ENCODE results near the gene CENPE. TPM values are rescaled to one million over a fixed set of nuclear protein-coding genes. Genes with fewer than 3 reads are reported as not detected.

Gene CENPE
- total RNA-seq, 2 donors from 2014 or later, result 0.16 to 3.0 TPM

- TF ChIP-seq CTCF (IDR thresholded peaks at IDR 0.05), result peak; percentile 57 to 90
- peak within 1 kb of the TSS; percentile 54 to 70 for H3K27ac ChIP-seq
- DNase-seq (ENCODE audit: low spot score), result peak; percentile 71
Measured at GRCh38 chr4:103099691-103100392, 98.3 kb downstream of the CENPE start, which contains the start of gene BDH2. BDH2 (minus strand) TSS chr4:103099834; CDS start chr4:103096254, 3,580 bp downstream.

DNA sequence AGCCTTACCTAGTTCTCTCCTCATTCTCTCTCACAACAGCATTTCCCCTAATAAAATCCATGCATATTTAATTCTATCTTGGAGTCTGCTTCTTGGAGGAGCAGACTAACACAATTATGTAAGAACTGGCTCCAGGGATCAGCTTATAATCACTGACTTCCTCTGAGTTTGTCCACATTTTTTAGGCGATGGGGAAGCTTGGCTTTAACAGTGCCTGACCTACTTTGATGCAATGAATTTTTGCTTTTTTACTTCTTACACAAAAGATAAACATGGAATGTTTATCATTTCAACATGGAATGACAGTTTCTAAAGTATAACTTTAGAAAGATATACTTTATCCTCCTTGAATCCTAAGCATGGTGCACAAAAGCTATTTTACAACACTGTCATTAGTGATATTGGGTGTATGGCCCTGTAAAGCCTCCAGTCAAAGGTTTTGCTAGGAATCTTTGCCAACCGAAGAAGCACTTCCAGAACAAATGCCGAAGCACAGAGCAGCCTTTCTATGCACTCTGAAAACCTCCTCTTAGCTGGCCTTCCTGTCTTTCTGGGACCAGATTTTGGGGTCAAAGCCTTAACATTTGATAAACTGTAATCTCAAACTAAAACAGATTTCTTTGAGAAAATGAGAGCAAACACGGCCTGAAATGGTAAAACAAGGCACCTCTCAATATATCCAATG, 99.2 kb downstream of the CENPE start:
- H3K36me3 ChIP-seq, result peaks cover 1% of the 10 kb centered on the region
- H3K4me3 ChIP-seq, result peak overlapping the region; percentile 36 to 51
- no peak for DNase-seq (ENCODE audit: low spot score)
- H3K4me1 ChIP-seq, result peaks cover 0 to 21% of the 10 kb centered on the region in 2 donors
- no peaks in the 10 kb centered on the region for H3K27me3 ChIP-seq
- no peaks in the 10 kb centered on the region for H3K9me3 ChIP-seq
- TF ChIP-seq CTCF (IDR thresholded peaks at IDR 0.05), result no peak
- H3K27ac ChIP-seq, result peak overlapping the region; percentile 54 to 70

More at GRCh38 chr4:103099691-103100392, 98.3 kb downstream of the CENPE start, which contains the start of gene BDH2:
- H3K4me3 ChIP-seq, result peak within 1 kb of the TSS; percentile 36 to 51
- no peaks in the 10 kb centered on the region for H3K27me3 ChIP-seq
- H3K9me3 ChIP-seq, result no peaks in the 10 kb centered on the region
- no peaks in the 10 kb centered on the region for H3K36me3 ChIP-seq
- peaks cover 0 to 21% of the 10 kb centered on the region in 2 donors for H3K4me1 ChIP-seq

GRCh38 chr4:103098341-103098740, 99.8 kb downstream of the CENPE start:
- peaks cover 0 to 21% of the 10 kb centered on the region in 2 donors for H3K4me1 ChIP-seq
- no peak for TF ChIP-seq CTCF (IDR thresholded peaks at IDR 0.05)

GRCh38 chr4:103097112-103097511, 101.0 kb downstream of the CENPE start:
- no peak for DNase-seq (ENCODE audit: low spot score)
- no peaks in the 10 kb centered on the region for H3K9me3 ChIP-seq
- peaks cover 3% of the 10 kb centered on the region for H3K36me3 ChIP-seq
- no peaks in the 10 kb centered on the region for H3K27me3 ChIP-seq
- no peak overlapping the region for H3K27ac ChIP-seq
- H3K4me3 ChIP-seq, result no peak overlapping the region
- H3K4me1 ChIP-seq, result peaks cover 0 to 21% of the 10 kb centered on the region in 2 donors
- TF ChIP-seq CTCF (IDR thresholded peaks at IDR 0.05), result no peak

More at GRCh38 chr4:103098341-103098740, 99.8 kb downstream of the CENPE start:
- peak overlapping the region in 1 of 2 donors; percentile 51 for H3K4me3 ChIP-seq
- DNase-seq (ENCODE audit: low spot score), result no peak
- H3K27me3 ChIP-seq, result no peaks in the 10 kb centered on the region
- H3K9me3 ChIP-seq, result no peaks in the 10 kb centered on the region
- peaks cover 3% of the 10 kb centered on the region for H3K36me3 ChIP-seq
- peak overlapping the region in 1 of 2 donors; percentile 70 for H3K27ac ChIP-seq

GRCh38 chr4:103095080-103095479, 103.1 kb downstream of the CENPE start:
- Histone ChIP-seq H3K4me1 (peaks cover 0 to 21% of the 10 kb centered on the region in 2 donors), H3K27ac (no peak overlapping the region), H3K36me3 (peaks cover 14% of the 10 kb centered on the region), H3K27me3 (no peaks in the 10 kb centered on the region), H3K4me3 (no peak overlapping the region), H3K9me3 (no peaks in the 10 kb centered on the region)
- TF ChIP-seq CTCF (IDR thresholded peaks at IDR 0.05), result no peak
- DNase-seq (ENCODE audit: low spot score), result no peak

Data from right atrium auricular region (tissue), 2 donors.